C4-2B (cell line): ENCODE measurements around the gene SERTAD3.
"Not testable (repeated sequence)": the region's sequence is repeated elsewhere in the genome, so short reads cannot be mapped to it uniquely, and the experiment has no call there.

Source experiments
- H3K27ac ChIP-seq: fragments of 450-650 bp; 2 replicates; pipeline ENCODE4 v1.5.1; 2017
- ZFX ChIP-seq: fragments of 450-650 bp; IDR thresholded peaks from 2 replicates; pipeline ENCODE4 v1.6.1; 2017
- TF ChIP-seq, protein P1 (sequence below): fragments of 450-650 bp; conservative IDR thresholded peaks from 2 replicates; pipeline ENCODE4 v1.5.1; 2017; ENCODE audit warnings: mild to moderate bottlenecking

SERTAD3 gene

GRCh38 chr19:40431698-40432097 lies 12.4 kb downstream of the SERTAD3 start:
- no peak overlapping the region; the same call in 1 of the 2 replicates for H3K27ac ChIP-seq
- TF ChIP-seq, protein P1, sequence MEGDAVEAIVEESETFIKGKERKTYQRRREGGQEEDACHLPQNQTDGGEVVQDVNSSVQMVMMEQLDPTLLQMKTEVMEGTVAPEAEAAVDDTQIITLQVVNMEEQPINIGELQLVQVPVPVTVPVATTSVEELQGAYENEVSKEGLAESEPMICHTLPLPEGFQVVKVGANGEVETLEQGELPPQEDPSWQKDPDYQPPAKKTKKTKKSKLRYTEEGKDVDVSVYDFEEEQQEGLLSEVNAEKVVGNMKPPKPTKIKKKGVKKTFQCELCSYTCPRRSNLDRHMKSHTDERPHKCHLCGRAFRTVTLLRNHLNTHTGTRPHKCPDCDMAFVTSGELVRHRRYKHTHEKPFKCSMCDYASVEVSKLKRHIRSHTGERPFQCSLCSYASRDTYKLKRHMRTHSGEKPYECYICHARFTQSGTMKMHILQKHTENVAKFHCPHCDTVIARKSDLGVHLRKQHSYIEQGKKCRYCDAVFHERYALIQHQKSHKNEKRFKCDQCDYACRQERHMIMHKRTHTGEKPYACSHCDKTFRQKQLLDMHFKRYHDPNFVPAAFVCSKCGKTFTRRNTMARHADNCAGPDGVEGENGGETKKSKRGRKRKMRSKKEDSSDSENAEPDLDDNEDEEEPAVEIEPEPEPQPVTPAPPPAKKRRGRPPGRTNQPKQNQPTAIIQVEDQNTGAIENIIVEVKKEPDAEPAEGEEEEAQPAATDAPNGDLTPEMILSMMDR = no peak
- TF ChIP-seq ZFX = no peak

DNA sequence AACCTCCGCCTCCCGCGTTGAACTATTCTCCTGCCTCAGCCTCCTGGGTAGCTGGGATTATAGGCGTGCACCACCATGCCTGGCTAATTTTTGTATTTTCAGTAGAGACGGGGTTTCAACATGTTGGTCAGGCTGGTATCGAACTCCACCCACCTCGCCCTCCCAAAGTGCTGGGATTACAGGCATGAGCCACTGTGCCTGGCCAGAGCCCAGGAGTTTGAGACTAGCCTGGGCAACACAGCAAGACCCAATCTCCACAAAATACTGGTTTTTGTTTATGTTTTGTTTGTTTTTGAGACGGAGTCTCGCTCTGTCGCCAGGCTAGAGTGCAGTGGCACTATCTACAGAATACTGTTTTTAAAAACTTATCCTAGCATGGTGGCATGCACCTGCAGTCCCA lies 13.9 kb downstream of the SERTAD3 start:
- H3K27ac ChIP-seq = not testable (repeated sequence)

GRCh38 chr19:40428197-40428596 lies 15.9 kb downstream of the SERTAD3 start:
- H3K27ac ChIP-seq = not testable (repeated sequence)

GRCh38 chr19:40425450-40426287 lies 18.5 kb downstream of the SERTAD3 start, which contains the start of gene SERTAD1:
TSS of gene SERTAD1 (minus strand) at chr19:40425992. CDS start at chr19:40423546, 2,446 bp downstream.
- peak within 1 kb of the TSS; percentile 88 for H3K27ac ChIP-seq
- TF ChIP-seq ZFX = no peak
- TF ChIP-seq, protein P1 = peak; percentile 96

GRCh38 chr19:40424637-40425449 lies 19.3 kb downstream of the SERTAD3 start:
- peak overlapping the region; percentile 88 for H3K27ac ChIP-seq
- TF ChIP-seq ZFX = no peak
- TF ChIP-seq, protein P1 = 0 out of 2 replicates have a peak, but pooled peaks have one; percentile 32

DNA sequence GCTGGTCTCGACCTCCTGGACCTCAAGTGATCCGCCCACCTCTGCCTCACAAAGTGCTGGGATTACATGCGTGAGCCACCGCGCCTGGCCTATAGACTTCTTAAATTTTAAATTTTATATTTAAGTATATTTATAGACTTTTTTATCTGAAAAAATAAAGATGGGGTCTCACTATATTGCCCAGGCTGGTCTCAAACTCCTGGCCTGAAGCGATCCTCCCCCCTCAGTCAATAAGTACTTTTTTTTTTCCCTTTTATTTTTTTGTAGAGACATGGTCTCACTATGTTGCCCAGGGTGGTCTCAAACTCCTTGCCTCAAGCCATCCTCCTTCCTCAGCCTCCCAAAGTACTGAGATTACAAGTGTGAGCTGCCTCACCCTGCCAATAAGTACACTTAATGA lies 20.2 kb downstream of the SERTAD3 start:
- no peak for TF ChIP-seq ZFX
- TF ChIP-seq, protein P1 = no peak
- H3K27ac ChIP-seq = no peak overlapping the region

- no peak overlapping the region for H3K27ac ChIP-seq
- no peak for TF ChIP-seq ZFX
- TF ChIP-seq, protein P1 = no peak
Observed at GRCh38 chr19:40422748-40423566, 21.2 kb downstream of the SERTAD3 start.
